GM18951 (cell line): ENCODE data around the gene LIG4.
"Not testable (repeated sequence)": the region's sequence is repeated elsewhere in the genome, so short reads cannot be mapped to it uniquely, and the experiment has no call there.

Experiments
- POLR2A ChIP-seq: IDR thresholded peaks from 4 replicates; pipeline ENCODE4 v1.6.1; 2011; ENCODE audit warnings: mild to moderate bottlenecking; ENCODE audit not compliant: insufficient read length, insufficient read depth; ENCODE audit errors: extremely low read depth
- in situ Hi-C: fragments of 300-500 bp; cut with MboI; formaldehyde crosslinking; loops from one replicate; pipeline ENCODE4 v1.12.0; 2022; ENCODE audit warnings: low sequenced_read_pairs, mixed read lengths, inconsistent platforms; ENCODE audit not compliant: unreplicated experiment

Gene LIG4

DNA sequence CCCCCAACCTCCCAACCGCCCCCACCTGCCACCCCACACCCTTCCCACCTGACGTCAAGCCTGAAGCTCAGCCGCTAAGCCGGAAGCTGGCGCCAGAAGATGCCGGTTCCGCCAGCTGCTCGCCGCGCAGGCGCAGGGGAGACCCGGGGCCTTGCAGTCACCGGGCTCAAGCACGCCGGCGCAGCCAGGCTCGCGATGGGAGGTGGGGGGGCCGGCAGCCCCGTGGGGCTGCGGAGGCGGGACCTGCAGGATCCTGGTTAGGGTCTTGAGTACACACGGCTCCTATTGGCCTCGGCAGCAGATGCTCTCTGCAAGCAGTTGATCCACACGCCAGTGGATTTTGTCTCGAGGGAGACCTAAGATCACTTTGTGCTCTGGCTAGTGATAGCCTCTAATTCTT is at the start of gene LIG4:
LIG4 (minus strand) TSS at position 101 of the 400 bp plus-strand sequence. CDS start 4,268 bp downstream, outside the sequence.
- peak; percentile 79 for TF ChIP-seq POLR2A
- in situ Hi-C loops, result no loop called here

- no peak for TF ChIP-seq POLR2A
- in situ Hi-C loops, result no loop called here
Measured at GRCh38 chr13:108263621-108264355, 48.5 kb upstream of the LIG4 start.

- TF ChIP-seq POLR2A, result no peak
- in situ Hi-C loops, result no loop called here
Measured at GRCh38 chr13:108257248-108257647, 41.9 kb upstream of the LIG4 start.

GRCh38 chr13:108249150-108249549 is 33.8 kb upstream of the LIG4 start:
- in situ Hi-C loops, result no loop called here
- no peak for TF ChIP-seq POLR2A

DNA sequence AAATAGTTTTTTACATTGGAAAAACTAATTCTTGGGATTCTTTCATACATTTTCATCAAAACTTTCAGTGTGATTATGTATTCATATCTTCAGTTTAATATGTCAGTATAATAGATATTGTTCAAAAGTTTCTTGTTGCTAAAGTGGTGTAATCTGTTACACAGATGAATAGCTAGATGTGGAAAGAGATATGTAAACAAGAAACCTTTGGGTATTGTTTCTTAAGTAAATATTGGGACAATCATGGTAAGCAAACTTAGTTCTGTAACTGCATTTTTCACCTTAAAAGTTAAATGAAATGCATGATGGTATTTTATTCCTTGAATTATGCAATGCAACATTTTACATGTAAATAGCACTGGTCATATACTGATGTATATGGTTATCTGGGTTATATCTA is 15.0 kb upstream of the LIG4 start:
- TF ChIP-seq POLR2A, result no peak
- in situ Hi-C loops, result no loop called here

- in situ Hi-C loops, result no loop called here
- TF ChIP-seq POLR2A, result no peak
Measured at GRCh38 chr13:108227651-108228272, 12.4 kb upstream of the LIG4 start.

GRCh38 chr13:108226184-108226583 is 10.8 kb upstream of the LIG4 start:
- in situ Hi-C loops, result no loop called here
- no peak for TF ChIP-seq POLR2A

DNA sequence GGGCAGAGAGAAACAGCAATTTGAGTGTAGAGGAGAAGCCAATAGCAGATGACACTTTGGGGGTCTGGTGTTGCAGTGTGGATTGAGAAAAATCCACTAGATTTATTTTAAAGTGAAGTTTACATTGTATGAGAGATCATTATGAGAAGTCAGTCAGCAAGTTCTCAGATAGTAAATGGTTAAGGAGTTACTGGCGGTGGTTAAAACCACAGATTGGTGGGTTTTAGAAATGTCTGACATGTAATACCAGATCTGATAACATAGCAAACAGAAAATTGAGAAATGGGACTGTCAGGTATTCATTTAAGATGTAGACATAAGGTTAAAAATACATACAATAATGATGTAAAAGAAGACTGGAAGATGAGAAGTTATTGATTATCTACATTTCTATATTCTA is 10.1 kb upstream of the LIG4 start:
- in situ Hi-C loops, result no loop called here

GRCh38 chr13:108223687-108224503 is 8.6 kb upstream of the LIG4 start:
- in situ Hi-C loops, result no loop called here
- no peak for TF ChIP-seq POLR2A

More for the DNA sequence above, 10.1 kb upstream of the LIG4 start:
- TF ChIP-seq POLR2A, result no peak

DNA sequence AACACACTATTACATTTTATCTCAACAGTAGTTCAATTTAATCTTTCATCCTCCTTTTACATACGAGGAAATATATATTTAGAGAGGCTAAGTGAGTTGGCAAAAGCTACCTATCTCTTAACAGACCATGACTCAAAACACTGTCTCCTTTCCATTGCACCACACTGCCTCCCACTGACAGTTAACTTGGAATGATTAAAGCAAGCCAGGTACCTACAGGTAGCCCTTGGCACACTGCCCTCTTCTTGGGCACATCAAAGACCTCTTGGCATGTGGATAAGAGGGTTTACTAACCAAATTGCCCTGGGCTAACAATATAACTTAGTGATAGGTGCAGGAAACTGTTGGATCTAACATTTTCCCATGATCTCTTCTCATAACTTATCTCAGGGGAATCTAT is 4.7 kb upstream of the LIG4 start:
- in situ Hi-C loops, result no loop called here
- no peak for TF ChIP-seq POLR2A

DNA sequence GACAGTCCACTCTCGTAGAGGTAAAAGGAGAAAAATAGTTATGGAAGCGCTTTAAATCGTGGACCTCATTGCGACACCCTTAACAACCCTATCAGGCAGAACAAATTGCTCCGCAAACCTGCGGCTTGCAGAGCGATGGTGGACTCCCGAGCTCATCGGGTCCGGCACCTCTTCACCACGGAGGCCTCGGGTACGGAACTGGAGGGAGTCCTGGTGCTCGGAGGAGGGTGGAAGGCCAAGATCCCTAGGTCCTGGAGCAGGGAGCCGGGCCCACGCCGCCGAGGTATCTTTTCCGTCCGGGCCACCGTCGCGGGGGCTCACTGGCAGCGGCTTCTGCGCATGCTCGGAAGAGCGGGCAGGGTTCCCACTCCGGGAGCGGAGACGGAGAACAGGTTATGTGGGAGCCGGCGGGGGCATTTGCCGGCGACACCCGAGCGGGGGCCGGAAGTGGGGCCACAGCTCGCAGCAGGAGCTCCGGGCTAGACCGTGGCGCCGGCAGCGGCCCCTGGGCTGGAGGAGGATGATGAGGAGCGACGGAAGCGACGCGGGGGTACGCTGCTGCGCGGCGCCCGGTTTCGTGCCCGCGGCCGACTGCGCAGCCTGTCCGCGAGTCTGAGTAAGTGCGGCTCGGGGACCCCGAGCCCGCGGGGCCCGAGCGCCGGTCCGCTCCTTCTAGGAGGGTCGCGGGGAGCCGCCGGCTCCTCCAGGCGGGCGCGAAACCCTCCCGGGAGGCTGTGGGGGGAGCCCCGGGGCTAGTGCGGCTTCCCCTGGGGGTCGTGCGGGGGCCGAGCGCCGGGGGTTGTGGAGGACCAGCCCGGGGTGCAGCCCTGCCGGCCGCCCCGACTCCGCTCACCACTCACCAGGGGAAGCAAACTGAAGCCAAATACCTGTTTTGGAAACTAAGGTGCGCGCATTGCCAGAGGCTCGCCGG is 3.0 kb upstream of the LIG4 start, which contains the start of gene ABHD13:
ABHD13 (plus strand) TSS at position 349 of the 931 bp plus-strand sequence. CDS start 10,827 bp downstream, outside the sequence.
- in situ Hi-C loops, result no loop called here
- TF ChIP-seq POLR2A, result peak; percentile 94

DNA sequence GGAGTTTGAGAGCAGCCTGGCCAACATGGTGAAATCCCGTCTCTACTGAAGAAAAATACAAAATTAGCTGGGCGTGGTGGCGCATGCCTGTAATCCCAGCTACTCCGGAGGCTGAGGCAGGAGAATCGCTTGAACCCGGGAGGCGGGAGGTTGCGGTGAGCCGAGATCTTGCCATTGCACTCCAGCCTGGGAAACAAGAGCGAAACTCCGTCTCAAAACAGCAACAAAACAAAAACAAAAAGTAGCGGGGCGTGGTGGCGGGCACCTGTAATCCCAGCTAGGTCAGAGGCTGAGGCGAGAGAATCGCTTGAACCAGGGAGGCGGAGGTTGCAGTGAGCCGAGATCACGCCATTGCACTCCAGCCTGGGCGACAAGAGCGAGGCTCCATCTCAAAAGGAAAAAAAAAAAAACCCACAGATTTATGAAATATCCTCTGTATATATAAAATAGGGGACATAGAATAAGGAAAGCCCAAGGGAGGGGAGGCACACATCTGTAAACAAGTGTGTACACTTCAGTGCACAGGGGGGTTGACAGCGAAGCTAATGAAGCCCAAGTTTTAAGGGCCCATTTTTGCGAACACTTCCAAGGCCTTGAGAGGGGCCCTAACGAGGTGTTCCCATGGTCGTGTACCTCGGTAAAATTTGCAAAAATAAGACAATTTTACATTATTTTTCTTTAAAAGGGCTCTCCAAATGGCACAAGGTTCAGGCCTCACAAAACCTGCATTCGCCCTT is 2.1 kb upstream of the LIG4 start:
- in situ Hi-C loops, result not testable (repeated sequence)
